PFSK-1 (cell line): ENCODE measurements around the gene LYRM2.

Source experiments
- POLR2AphosphoS5 ChIP-seq: IDR thresholded peaks from 2 replicates; pipeline ENCODE4 v1.6.1; 2012; ENCODE audit warnings: low read depth, mild to moderate bottlenecking, control low read depth, low read length, moderate library complexity
- REST ChIP-seq, 2 experiments: IDR thresholded peaks; 2 replicates each; pipeline versions ENCODE4 v1.6.1 to v1.8.0; 2011 to 2012; ENCODE audit warnings: low read depth in 2 of 2, low read length in 2 of 2, control low read depth in 1 of 2, inconsistent platforms in 1 of 2, mild to moderate bottlenecking in 1 of 2, moderate library complexity in 1 of 2; ENCODE audit not compliant: insufficient read depth in 1 of 2
- TAF1 ChIP-seq: IDR thresholded peaks from 2 replicates; pipeline ENCODE4 v1.6.1; 2012; ENCODE audit warnings: low read length, control low read depth, borderline replicate concordance; ENCODE audit not compliant: insufficient read depth

GRCh38 chr6:89640804-89641203, 2.3 kb upstream of the LYRM2 start:
- TF ChIP-seq POLR2AphosphoS5 (no peak), REST (IDR thresholded peaks at IDR 0.05; ENCODE audit: insufficient read depth in 1 of 2, low read depth in 2 of 2, low read length in 2 of 2) (no peak), TAF1 (no peak)
